Measurements from ENCODE around the gene CCDC112.

Gene CCDC112, protein sequence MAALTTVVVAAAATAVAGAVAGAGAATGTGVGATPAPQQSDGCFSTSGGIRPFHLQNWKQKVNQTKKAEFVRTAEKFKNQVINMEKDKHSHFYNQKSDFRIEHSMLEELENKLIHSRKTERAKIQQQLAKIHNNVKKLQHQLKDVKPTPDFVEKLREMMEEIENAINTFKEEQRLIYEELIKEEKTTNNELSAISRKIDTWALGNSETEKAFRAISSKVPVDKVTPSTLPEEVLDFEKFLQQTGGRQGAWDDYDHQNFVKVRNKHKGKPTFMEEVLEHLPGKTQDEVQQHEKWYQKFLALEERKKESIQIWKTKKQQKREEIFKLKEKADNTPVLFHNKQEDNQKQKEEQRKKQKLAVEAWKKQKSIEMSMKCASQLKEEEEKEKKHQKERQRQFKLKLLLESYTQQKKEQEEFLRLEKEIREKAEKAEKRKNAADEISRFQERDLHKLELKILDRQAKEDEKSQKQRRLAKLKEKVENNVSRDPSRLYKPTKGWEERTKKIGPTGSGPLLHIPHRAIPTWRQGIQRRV

DNA sequence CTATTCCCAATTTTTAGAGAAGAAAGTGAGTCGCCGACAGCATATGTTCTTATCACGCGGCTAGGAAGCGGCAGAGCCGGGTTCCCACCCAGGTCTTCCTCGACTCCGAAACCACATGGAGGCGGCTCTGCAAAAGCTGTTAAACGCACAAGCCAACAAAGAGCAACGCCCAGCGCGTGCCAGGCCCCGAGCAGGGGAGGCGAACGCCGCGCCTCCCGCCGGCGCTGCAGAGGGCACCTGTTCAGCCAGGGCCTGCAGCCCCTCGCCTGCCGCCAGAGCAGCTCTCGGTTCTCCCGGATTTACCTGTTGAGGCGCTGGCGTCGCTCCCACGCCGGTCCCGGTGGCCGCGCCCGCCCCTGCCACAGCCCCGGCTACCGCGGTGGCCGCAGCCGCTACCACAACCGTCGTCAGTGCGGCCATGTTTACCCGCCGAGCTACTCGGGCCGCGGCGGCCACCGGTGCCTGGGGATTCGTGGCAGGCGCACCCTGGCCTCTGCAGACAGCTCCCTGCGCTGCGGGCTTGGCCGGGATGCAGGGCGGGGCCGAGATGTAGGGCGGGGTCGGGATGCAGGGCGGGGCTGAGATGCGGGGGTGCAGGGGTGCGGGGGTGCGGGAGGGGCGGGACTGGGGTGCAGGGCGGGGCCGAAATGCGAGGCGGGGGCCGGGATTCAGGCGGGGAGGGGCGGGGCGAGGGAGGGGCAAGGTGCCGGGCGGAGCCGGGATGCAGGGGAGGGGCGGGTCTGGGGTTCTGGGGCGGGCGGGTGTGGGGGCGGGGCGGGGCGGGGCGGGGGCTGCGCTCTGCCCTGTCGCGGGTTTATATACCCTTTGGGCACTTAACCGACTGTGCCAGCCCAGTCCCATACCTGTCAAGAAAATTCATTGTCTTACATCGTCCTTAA lies at the start of gene CCDC112:
CCDC112 (minus strand) TSS at position 531 of the 899 bp plus-strand sequence; CDS start at position 420, 111 bp downstream.
- Histone ChIP-seq H3K27ac (peak within 1 kb of the TSS; percentile 53), H3K4me1 (ENCODE audit: low read depth, poor library complexity, severe bottlenecking) (peaks cover 16% of the 10 kb centered on the region), H3K79me2 (ENCODE audit: insufficient read depth, low read depth) (peaks cover 8% of the 10 kb centered on the region; the same call in 1 of the 2 replicates), H3K4me3 (IDR thresholded peaks at IDR 0.05; ENCODE audit: insufficient read depth, low read depth, low read length) (no peak within 1 kb of the TSS), H3K4me2 (peak within 1 kb of the TSS; percentile 85), H3K36me3 (ENCODE audit: insufficient read depth) (no peaks in the 10 kb centered on the region), H2AFZ (ENCODE audit: low read depth) (peak within 1 kb of the TSS; percentile 60; the same call in 1 of the 2 replicates), H3K9ac (peak within 1 kb of the TSS; percentile 82; the same call in 1 of the 2 replicates), H3K27me3 (ENCODE audit: insufficient read depth, low read depth) (no peaks in the 10 kb centered on the region), H4K20me1 (ENCODE audit: insufficient read depth) (no peaks in the 10 kb centered on the region)
- TF ChIP-seq, protein P1, sequence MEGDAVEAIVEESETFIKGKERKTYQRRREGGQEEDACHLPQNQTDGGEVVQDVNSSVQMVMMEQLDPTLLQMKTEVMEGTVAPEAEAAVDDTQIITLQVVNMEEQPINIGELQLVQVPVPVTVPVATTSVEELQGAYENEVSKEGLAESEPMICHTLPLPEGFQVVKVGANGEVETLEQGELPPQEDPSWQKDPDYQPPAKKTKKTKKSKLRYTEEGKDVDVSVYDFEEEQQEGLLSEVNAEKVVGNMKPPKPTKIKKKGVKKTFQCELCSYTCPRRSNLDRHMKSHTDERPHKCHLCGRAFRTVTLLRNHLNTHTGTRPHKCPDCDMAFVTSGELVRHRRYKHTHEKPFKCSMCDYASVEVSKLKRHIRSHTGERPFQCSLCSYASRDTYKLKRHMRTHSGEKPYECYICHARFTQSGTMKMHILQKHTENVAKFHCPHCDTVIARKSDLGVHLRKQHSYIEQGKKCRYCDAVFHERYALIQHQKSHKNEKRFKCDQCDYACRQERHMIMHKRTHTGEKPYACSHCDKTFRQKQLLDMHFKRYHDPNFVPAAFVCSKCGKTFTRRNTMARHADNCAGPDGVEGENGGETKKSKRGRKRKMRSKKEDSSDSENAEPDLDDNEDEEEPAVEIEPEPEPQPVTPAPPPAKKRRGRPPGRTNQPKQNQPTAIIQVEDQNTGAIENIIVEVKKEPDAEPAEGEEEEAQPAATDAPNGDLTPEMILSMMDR (conservative IDR thresholded peaks at IDR 0.05; ENCODE audit: low read depth, low read length), result no peak

DNA sequence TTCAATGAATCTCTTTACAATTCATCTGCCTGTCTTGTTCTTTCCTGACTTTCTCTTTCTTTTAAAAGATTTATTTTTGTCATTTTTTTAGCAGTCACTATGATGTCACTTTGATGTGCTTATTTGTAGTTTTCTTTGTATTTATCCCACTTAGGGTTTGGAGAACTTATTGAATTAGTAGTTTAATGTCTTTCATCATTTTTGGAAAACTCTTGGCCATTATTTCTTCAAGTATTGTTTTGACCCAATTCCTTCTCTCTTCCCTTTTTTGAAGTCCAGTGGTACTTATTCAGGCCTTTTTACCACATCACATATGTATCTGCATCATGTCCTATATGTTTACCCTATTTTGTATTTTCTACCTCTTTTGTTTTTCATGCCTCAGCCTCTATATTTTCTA lies 48.9 kb upstream of the CCDC112 start:
- no peaks in the 10 kb centered on the region for H3K36me3 ChIP-seq (ENCODE audit: insufficient read depth)
- no peaks in the 10 kb centered on the region for H3K79me2 ChIP-seq (ENCODE audit: insufficient read depth, low read depth)
- no peaks in the 10 kb centered on the region for H4K20me1 ChIP-seq (ENCODE audit: insufficient read depth)
- no peak overlapping the region for H3K4me2 ChIP-seq
- no peak overlapping the region for H3K4me3 ChIP-seq (IDR thresholded peaks at IDR 0.05; ENCODE audit: insufficient read depth, low read depth, low read length)
- no peak overlapping the region for H2AFZ ChIP-seq (ENCODE audit: low read depth)
- TF ChIP-seq, protein P1 (conservative IDR thresholded peaks at IDR 0.05; ENCODE audit: low read depth, low read length), result no peak
- H3K27ac ChIP-seq, result no peak overlapping the region
- no peak overlapping the region for H3K9ac ChIP-seq
- peaks cover 15% of the 10 kb centered on the region for H3K4me1 ChIP-seq (ENCODE audit: low read depth, poor library complexity, severe bottlenecking)
- H3K27me3 ChIP-seq (ENCODE audit: insufficient read depth, low read depth), result no peaks in the 10 kb centered on the region

DNA sequence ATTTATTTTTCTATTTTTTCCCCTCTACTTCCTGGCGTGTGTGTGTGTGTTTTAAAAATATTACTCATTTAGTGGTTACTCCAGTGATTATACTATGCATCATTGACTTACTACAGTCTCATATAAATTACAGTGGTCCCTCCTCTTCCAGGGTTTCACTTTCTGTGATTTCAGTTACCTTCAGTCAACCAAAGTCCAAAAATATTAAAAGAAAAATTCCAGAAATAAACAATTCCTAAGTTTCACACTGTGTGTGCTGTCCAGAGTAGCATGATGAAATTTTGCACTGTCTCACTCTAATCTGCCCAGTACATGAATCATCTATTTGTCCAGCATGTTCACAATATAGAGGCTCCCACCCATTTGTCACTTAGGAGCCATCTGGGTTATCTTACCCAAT lies 47.4 kb upstream of the CCDC112 start:
- Histone ChIP-seq H3K79me2 (ENCODE audit: insufficient read depth, low read depth) (no peaks in the 10 kb centered on the region), H4K20me1 (ENCODE audit: insufficient read depth) (no peaks in the 10 kb centered on the region), H3K9ac (no peak overlapping the region), H3K4me3 (IDR thresholded peaks at IDR 0.05; ENCODE audit: insufficient read depth, low read depth, low read length) (no peak overlapping the region), H3K4me2 (no peak overlapping the region), H3K27ac (no peak overlapping the region), H3K36me3 (ENCODE audit: insufficient read depth) (no peaks in the 10 kb centered on the region), H3K4me1 (ENCODE audit: low read depth, poor library complexity, severe bottlenecking) (peaks cover 5% of the 10 kb centered on the region), H3K27me3 (ENCODE audit: insufficient read depth, low read depth) (no peaks in the 10 kb centered on the region), H2AFZ (ENCODE audit: low read depth) (no peak overlapping the region)
- TF ChIP-seq, protein P1 (conservative IDR thresholded peaks at IDR 0.05; ENCODE audit: low read depth, low read length), result no peak

DNA sequence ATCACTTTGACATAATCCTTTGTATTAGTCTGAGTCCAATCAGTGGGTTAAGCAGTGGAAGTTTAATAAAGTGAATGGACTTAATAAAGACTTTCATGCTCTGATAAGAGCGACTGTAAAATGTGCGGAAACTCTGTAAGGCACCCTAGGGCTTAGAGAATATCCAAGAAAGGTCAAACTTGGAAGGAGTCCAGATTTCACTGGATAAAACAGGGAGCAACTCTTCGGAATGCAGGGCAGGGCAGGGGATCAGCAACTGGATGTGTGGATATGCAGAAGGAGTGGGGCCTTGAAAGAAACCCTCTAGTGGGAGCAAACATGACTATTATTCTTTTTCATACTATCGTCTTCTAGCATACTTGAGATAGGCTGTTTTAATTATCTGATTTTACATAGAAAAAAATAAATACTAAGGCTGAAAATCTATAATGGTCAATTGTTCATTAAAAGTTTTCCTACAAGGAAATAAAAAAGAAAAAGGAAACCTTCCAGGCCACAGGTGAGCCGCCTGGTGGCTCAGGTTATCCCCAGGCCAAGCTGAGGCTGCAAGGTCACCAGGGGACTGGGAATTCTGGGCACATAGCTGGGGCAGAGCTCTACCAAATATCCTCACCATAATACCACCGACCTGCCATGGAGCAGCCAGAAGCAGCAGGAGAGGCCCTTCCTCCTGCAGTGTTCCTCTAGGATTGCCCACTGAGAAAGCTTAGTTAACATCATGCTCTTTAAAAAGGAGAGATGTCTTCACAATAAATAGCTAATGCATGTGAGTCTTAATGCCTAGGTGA lies 46.3 kb upstream of the CCDC112 start:
- no peak overlapping the region for H3K27ac ChIP-seq
- H3K9ac ChIP-seq, result no peak overlapping the region
- no peak overlapping the region for H3K4me2 ChIP-seq
- TF ChIP-seq, protein P1 (conservative IDR thresholded peaks at IDR 0.05; ENCODE audit: low read depth, low read length), result no peak
- no peak overlapping the region for H3K4me3 ChIP-seq (IDR thresholded peaks at IDR 0.05; ENCODE audit: insufficient read depth, low read depth, low read length)
- H3K36me3 ChIP-seq (ENCODE audit: insufficient read depth), result no peaks in the 10 kb centered on the region
- no peaks in the 10 kb centered on the region for H3K4me1 ChIP-seq (ENCODE audit: low read depth, poor library complexity, severe bottlenecking)
- no peaks in the 10 kb centered on the region for H3K79me2 ChIP-seq (ENCODE audit: insufficient read depth, low read depth)
- no peaks in the 10 kb centered on the region for H3K27me3 ChIP-seq (ENCODE audit: insufficient read depth, low read depth)
- H4K20me1 ChIP-seq (ENCODE audit: insufficient read depth), result no peaks in the 10 kb centered on the region
- H2AFZ ChIP-seq (ENCODE audit: low read depth), result no peak overlapping the region

Measured in KMS-11 (cell line).